Uterus (tissue), 2 donors: ENCODE measurements around the gene TGDS.

ENCODE experiments used
- CTCF ChIP-seq, 4 experiments: fragments of 200-600 bp in 2 of 4; fragments of 450-650 bp in 2 of 4; sonication (generic) in 2 of 4; IDR thresholded peaks; one replicate each; pipeline ENCODE4 v1.5.1; 2016 to 2019; ENCODE audit warnings: antibody characterized with exemption in 4 of 4, mild to moderate bottlenecking in 2 of 4, moderate library complexity in 1 of 4
- POLR2A ChIP-seq, 2 donors: fragments of 450-650 bp; IDR thresholded peaks; one replicate each; pipeline ENCODE4 v1.6.1; 2016; ENCODE audit warnings: antibody characterized with exemption in 2 of 2, mild to moderate bottlenecking in 1 of 2, moderate library complexity in 1 of 2

- TF ChIP-seq POLR2A (IDR thresholded peaks at IDR 0.05) (no peak), CTCF (IDR thresholded peaks at IDR 0.05) (peak in 2 of 4 experiments; percentile 9 to 15)
Observed at GRCh38 chr13:94548821-94549231, 47.1 kb downstream of the TGDS start.
